HG03565 (cell line): ENCODE measurements around the gene PTGER1.
"Not testable (repeated sequence)": the region's sequence is repeated elsewhere in the genome, so short reads cannot be mapped to it uniquely, and the experiment has no call there.

Experiments used
- ATAC-seq: cut with Tn5 transposase; IDR thresholded peaks from one replicate; pipeline ENCODE4 v1.9.1; 2021; ENCODE audit warnings: mild to moderate bottlenecking, moderate library complexity; ENCODE audit not compliant: unreplicated experiment

The PTGER1 gene

DNA sequence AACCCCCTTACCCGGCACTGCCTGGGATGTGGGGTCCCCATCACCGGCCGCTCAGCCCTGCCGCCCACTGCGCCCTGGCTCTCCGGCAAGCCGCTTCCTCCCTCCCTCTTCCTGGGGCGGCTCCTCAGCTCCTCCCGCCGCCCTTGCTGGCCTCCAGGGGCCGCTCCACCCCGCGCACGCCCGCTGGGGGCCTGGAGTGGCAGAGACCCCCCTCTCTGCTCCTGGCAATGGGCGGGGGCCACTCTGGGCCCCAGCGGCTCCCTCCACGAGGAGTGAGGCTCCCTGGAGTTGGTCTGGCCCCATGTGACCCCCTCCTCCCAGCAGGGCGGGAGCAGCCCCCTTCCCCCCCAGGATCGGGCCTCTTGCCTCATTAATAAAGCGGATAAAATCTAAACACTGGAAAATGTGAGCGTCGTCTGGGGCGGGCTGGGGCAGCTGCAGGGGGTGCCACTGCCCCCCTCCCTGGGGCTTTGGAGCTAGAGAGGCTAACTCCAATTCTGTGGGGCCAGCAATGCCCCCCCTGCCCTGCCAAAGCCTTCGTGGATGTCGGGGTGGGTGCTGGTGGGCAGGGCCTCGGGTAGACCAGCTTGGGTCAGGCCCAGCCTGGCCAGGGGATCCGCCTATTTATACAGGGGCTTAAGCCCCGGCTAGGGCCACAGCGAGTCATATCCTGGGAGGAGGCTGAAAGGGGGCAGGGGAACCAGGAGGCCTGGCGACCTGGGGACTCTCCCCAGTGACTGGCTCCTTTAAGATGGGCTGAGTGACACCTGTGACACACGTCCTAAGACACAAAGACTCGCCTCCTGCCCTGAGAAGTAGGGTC lies at the start of gene PTGER1:
Gene PTGER1, minus strand, starts transcription at position 104 of the 823 bp plus-strand sequence. CDS start 1,034 bp downstream, outside the sequence.
- no peak for ATAC-seq

DNA sequence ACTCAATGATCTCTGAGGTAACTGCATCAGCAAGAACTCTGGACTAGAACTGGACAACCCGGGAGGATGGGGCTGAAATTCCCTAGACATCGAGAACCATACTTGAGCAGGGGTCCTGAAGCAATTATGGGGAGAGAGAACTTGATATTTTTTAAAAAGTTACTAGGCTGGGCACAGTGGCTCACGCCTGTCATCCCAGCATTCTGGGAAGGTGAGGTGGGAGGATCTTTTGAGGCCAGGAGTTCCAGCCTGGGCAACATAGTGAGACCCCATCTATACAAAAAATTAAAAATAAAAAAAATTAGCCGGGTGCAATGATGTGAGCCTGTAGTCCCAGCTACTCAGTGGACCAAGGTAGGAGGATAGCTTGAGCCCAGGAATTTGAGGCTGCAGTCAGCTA lies 45.4 kb upstream of the PTGER1 start:
- ATAC-seq, result no peak

GRCh38 chr19:14519860-14520407 lies 44.8 kb upstream of the PTGER1 start:
- no peak for ATAC-seq

GRCh38 chr19:14519245-14519859 lies 44.2 kb upstream of the PTGER1 start:
- no peak for ATAC-seq

DNA sequence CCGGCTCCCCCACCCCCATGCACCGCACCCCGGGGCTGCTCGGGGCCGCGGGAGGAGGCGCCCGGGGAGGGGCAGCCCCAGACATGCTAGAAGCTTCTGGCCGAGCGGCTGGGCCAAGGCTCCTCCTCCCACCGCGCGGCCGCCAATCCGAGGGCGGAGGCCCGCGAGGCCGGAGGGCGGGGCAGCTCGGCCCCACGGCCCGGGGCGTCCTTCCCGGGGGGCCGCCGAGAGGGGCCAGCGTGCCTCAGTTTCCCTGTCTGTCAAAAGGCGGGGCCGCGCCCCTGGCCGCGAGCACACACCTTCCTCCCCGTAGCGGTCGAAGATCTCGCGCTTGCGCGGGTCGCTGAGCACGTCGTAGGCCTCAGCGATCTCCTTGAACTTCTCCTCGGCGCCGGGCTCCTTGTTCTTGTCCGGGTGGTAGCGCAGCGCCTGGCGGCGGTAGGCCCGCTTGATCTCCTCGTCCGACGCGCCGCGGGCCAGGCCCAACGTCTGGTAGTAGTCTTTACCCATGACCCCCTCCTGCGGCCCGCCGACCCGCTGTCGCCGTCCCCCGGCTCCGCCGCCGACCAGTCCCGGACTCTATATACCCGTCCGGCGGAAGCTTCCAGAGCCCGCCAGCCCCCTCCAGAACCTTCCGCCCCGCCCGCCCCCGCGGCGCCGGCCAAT lies 42.8 kb upstream of the PTGER1 start, which contains the start of gene DNAJB1:
Gene DNAJB1, minus strand, starts transcription at position 558 of the 666 bp plus-strand sequence. Its CDS starts 48 bp downstream, at position 510.
- ATAC-seq, result peak; percentile 47

- ATAC-seq, result no peak
Observed at GRCh38 chr19:14517446-14517839, 42.3 kb upstream of the PTGER1 start.

DNA sequence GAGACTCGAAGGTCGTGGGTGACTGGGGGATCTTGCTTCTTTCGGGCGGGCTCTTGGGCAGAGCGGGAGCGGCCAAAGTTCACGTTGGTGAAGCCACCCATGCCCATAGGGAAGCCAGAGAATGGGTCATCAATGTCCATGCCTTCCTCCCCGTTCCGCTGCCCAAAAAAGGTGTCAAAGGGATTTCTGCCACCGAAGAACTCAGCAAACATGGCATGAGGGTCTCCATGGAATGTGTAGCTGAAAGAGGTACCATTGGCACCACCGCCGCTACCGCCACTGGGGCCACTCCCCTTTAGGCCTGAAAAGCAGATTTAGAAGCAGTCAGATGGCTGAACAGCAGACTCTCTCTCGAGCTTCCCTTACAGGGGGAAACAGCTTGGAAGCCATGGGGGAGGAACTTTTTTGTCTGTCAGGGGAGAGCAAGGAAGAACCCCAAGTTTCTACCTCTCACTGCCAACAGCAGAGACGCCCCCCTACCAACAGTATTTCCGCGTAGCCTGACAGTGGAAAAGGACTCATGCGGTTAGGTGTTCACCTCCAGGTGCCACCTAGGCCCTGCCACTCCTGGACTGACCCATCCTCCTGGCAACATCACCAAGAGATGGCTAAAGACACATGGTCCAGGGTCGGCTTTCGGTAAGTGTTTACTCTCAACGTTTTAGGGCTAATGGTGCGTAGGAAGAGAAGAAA lies 41.7 kb upstream of the PTGER1 start:
- ATAC-seq, result no peak

DNA sequence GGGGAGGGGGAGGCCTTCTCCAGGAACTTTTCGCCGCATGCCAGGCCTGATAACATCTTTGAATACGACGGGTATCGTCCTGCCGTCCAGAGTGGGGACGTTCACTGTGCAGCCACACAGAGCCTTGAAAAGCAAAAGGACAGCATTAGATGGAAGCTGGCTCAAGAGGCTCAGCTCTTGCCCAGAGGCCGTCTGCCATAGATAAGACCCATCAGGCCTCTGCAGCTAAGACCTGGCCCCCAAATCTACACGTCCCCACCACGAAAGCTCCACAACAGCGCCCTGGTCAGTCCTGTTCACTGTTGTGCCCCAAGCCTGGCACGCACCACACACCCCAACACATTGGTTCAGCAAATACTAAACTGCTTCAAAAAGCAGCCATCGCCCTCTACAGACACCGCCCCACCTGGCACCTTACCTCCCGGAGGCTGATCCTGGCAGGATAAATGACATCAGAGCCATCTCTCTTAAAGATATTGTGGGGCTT lies 40.9 kb upstream of the PTGER1 start:
- ATAC-seq, result no peak

DNA sequence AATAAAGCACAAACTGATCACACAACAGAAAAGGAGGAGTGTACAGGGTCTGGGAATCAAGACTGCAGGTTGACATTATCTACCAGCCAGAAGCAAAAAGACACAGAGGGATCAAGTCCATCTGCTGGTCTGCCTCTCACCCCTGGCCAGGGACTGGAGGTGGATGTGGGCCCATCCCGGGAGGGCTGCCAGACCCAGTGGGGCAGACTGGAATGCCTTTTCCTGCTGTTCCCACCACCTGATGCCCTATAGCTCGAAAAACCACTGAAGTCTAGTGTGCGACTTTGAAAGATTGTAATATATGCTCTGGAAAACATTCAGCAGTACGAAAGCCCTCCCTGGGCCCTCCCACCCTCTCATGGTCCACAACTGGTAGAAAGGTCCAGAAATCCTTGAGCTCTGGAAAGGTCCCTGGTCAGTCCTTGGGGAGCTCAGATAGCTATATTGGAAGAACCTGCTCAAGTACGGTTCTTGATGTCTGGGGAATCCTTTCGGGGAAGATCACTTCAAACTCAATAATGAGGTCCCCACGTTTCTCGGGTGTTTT lies 40.4 kb upstream of the PTGER1 start:
- no peak for ATAC-seq

GRCh38 chr19:14514215-14514863 lies 39.2 kb upstream of the PTGER1 start:
- no peak for ATAC-seq

- no peak for ATAC-seq
Observed at GRCh38 chr19:14512406-14512961, 37.3 kb upstream of the PTGER1 start.

DNA sequence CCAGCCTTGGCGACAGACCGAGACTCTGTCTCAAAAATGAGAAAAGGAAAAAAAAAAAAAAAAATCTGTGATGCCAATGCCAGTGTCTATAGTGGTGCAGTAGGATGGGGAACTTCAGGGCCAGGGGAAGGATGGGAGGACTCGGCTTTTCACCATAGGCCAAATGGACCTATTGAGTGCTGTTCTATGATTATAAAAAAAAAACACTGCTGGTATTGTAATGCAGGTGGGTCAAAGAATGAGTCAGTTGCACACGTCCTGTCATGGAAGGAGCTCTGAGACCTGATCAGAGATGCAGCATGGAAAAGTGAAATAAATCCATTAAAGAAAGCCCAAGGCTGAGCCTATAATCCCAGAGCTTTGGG lies 36.1 kb upstream of the PTGER1 start:
- ATAC-seq, result no peak

- no peak for ATAC-seq
Observed at GRCh38 chr19:14510311-14511228, 35.4 kb upstream of the PTGER1 start.

GRCh38 chr19:14507704-14508542 lies 32.8 kb upstream of the PTGER1 start:
- no peak for ATAC-seq

DNA sequence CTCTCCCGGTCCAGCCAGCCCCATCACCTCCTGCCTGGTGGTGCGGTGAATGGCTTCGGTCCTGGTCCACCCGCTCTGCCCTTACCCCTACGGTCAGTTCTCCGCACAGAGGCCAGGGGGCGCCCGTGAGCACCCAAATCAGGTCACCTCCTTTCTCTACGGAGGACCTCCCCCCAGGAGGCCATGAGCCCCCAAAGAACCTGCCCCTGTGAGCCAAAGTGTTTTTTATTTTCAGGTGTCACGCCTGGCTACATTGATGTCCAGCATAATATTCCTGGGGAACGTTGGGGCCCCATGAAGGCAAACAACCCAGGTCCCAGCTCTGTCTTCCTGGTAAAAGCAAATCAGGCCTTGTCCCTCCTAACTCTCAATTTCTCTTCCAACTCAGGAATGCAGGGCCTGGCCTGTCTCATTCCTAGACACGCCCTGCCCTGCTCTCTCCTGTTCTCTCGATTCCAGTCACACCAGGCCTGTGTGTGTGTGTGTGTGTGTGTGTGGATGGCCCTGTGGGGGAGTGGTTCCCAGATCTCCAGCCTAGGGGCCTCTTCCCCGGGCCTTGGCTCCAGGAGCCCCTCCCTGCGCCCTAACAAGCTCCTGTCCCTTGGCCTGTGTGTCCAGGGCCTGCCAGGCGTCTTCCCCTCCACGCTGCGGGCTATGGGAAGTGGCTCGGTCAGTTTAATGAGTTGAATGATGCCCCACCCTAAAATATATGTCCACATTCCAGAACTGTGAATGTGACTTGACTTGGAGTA lies 30.5 kb upstream of the PTGER1 start:
- ATAC-seq, result no peak

- not testable (repeated sequence) for ATAC-seq
Observed at GRCh38 chr19:14504575-14504974, 29.4 kb upstream of the PTGER1 start.

DNA sequence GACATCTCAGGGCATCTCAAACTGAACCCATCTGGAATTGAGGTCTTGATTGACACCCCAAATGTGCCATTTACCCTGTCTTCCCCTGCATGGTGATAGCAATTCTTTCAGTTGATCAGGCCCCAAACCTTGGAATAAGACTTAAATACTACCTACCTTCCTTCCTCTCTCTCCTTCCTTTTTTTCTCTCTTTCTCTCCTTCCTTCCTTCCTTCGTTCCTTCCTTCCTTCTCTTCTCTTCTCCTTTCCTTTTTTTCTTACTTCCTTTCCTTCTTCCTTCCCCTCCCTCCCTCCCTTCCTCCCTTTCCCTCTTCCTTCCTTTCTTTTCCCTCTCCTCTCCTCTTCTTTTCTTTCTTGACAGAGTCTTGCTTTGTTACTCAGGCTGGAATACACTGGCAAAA lies 28.1 kb upstream of the PTGER1 start:
- no peak for ATAC-seq
